Neural cell (in vitro differentiated cells): ENCODE measurements around the gene PLA2G1B. TPM values are rescaled to one million over a fixed set of nuclear protein-coding genes. Genes with fewer than 3 reads are reported as not detected.
"Not testable (repeated sequence)": the region's sequence is repeated elsewhere in the genome, so short reads cannot be mapped to it uniquely, and the experiment has no call there.

Source experiments
- H2AFZ ChIP-seq: fragments of 200-600, 300-800 bp; sonication (generic), shearing (Covaris generic); 2 replicates; pipeline ENCODE4 v1.6.0; 2014; ENCODE audit warnings: low read depth, mild to moderate bottlenecking, antibody characterized with exemption, low read length, moderate library complexity
- H3F3A ChIP-seq: fragments of 200-600 bp; shearing (Covaris generic); 2 replicates; pipeline ENCODE4 v1.6.1; 2016; ENCODE audit warnings: mild to moderate bottlenecking, moderate library complexity, mixed read lengths, antibody characterized with exemption, low read length; ENCODE audit not compliant: insufficient read depth, poor library complexity, severe bottlenecking
- H3K27ac ChIP-seq: fragments of 200-600, 300-800 bp; sonication (generic), shearing (Covaris generic); 2 replicates; pipeline ENCODE4 v1.5.1; 2014; ENCODE audit warnings: mild to moderate bottlenecking, low read length, moderate library complexity
- H3K27me3 ChIP-seq: fragments of 300-800, 200-600 bp; sonication (generic), shearing (Covaris generic); 2 replicates; pipeline ENCODE4 v1.6.0; 2014; ENCODE audit warnings: mild to moderate bottlenecking, low read depth, low read length, moderate library complexity; ENCODE audit not compliant: insufficient read depth
- H3K36me3 ChIP-seq: fragments of 300-800, 200-600 bp; sonication (generic), shearing (Covaris generic); 2 replicates; pipeline ENCODE4 v1.5.1; 2014; ENCODE audit warnings: mild to moderate bottlenecking, antibody characterized with exemption, low read length, moderate library complexity; ENCODE audit not compliant: insufficient read depth
- H3K4me2 ChIP-seq: fragments of 300-800, 200-600 bp; sonication (generic), shearing (Covaris generic); 2 replicates; pipeline ENCODE4 v1.6.0; 2014; ENCODE audit warnings: mild to moderate bottlenecking, low read length
- H3K4me3 ChIP-seq: fragments of 300-800, 200-600 bp; sonication (generic), shearing (Covaris generic); 2 replicates; pipeline ENCODE4 v1.5.1; 2014; ENCODE audit warnings: mild to moderate bottlenecking, low read length, moderate library complexity
- H3K79me2 ChIP-seq: fragments of 200-600 bp; shearing (Covaris generic); replicated peaks from 2 replicates; pipeline ENCODE4 v1.6.0; 2014; ENCODE audit warnings: mild to moderate bottlenecking, low read length, moderate library complexity; ENCODE audit not compliant: insufficient read depth
- H3K9ac ChIP-seq: fragments of 300-800, 200-600 bp; sonication (generic), shearing (Covaris generic); 2 replicates; pipeline ENCODE4 v1.6.1; 2016; ENCODE audit warnings: mild to moderate bottlenecking, low read length, mixed read lengths
- H3K9me2 ChIP-seq: fragments of 200-600 bp; shearing (Covaris generic); 2 replicates; pipeline ENCODE4 v1.6.1; 2016; ENCODE audit warnings: mild to moderate bottlenecking, low read length, mixed read lengths; ENCODE audit not compliant: insufficient read depth
- H3K9me3 ChIP-seq: fragments of 200-600, 300-800 bp; sonication (generic), shearing (Covaris generic); 2 replicates; pipeline ENCODE4 v1.6.1; 2016; ENCODE audit warnings: mild to moderate bottlenecking, mixed run types, low read length, moderate library complexity, mixed read lengths
- H4K20me1 ChIP-seq: fragments of 200-600 bp; shearing (Covaris generic); 2 replicates; pipeline ENCODE4 v1.6.1; 2016; ENCODE audit warnings: mild to moderate bottlenecking, mixed run types; ENCODE audit not compliant: insufficient read depth
- CTCF ChIP-seq: fragments of 450-650 bp; IDR thresholded peaks from 2 replicates; pipeline ENCODE4 v1.5.1; 2014; ENCODE audit warnings: antibody characterized with exemption, mild to moderate bottlenecking, moderate library complexity; ENCODE audit not compliant: poor library complexity, severe bottlenecking
- EP300 ChIP-seq: fragments of 450-650 bp; conservative IDR thresholded peaks from 2 replicates; pipeline ENCODE4 v1.6.1; 2014; ENCODE audit warnings: antibody characterized with exemption, mild to moderate bottlenecking, moderate library complexity; ENCODE audit not compliant: poor library complexity, severe bottlenecking
- EZH2 ChIP-seq: fragments of 200-600, 300-800 bp; shearing (Covaris generic), sonication (generic); IDR thresholded peaks from 2 replicates; pipeline ENCODE4 v1.6.1; 2014; ENCODE audit warnings: antibody characterized with exemption, low read length, borderline replicate concordance, mild to moderate bottlenecking; ENCODE audit not compliant: insufficient read depth, poor library complexity, severe bottlenecking
- MXI1 ChIP-seq: fragments of 450-650 bp; conservative IDR thresholded peaks from 2 replicates; pipeline ENCODE4 v1.6.1; 2014; ENCODE audit warnings: antibody characterized with exemption, mild to moderate bottlenecking; ENCODE audit not compliant: poor library complexity, severe bottlenecking
- POLR2AphosphoS5 ChIP-seq: IDR thresholded peaks from 2 replicates; pipeline ENCODE4 v1.6.1; 2012
- RAD21 ChIP-seq: fragments of 450-650 bp; conservative IDR thresholded peaks from 2 replicates; pipeline ENCODE4 v1.6.1; 2014; ENCODE audit warnings: antibody characterized with exemption, mild to moderate bottlenecking, moderate library complexity
- REST ChIP-seq: IDR thresholded peaks from 2 replicates; pipeline ENCODE4 v1.6.1; 2012; ENCODE audit warnings: borderline replicate concordance
- SMC3 ChIP-seq: fragments of 450-650 bp; conservative IDR thresholded peaks from 2 replicates; pipeline ENCODE4 v1.6.1; 2014; ENCODE audit warnings: antibody characterized with exemption, mild to moderate bottlenecking, moderate library complexity; ENCODE audit not compliant: poor library complexity
- TAF1 ChIP-seq: IDR thresholded peaks from 2 replicates; pipeline ENCODE4 v1.6.1; 2012; ENCODE audit warnings: low read depth
- polyA plus RNA-seq: library from polyadenylated mRNA; depleted of rRNA; stranded (reverse); fragments of >200 nt; gene quantifications from 2 replicates; pipeline ENCODE4 v1.2.3, GENCODE V29; 2014

PLA2G1B gene
- polyA plus RNA-seq, 1 donor from 2014 or later: not detected

GRCh38 chr12:120339256-120339655 is 11.7 kb upstream of the PLA2G1B start:
- Histone ChIP-seq H3K4me3 (no peak overlapping the region), H3K9ac (no peak overlapping the region), H2AFZ (no peak overlapping the region), H3K27me3 (no peaks in the 10 kb centered on the region), H3K9me2 (no peaks in the 10 kb centered on the region), H3F3A (no peaks in the 10 kb centered on the region), H4K20me1 (no peaks in the 10 kb centered on the region), H3K4me2 (no peak overlapping the region), H3K27ac (no peak overlapping the region), H3K9me3 (peaks cover 4% of the 10 kb centered on the region), H3K36me3 (no peaks in the 10 kb centered on the region), H3K79me2 (no peaks in the 10 kb centered on the region)
- TF ChIP-seq CTCF (no peak), EZH2 (no peak), SMC3 (no peak), MXI1 (no peak), TAF1 (no peak), RAD21 (no peak), POLR2AphosphoS5 (no peak), EP300 (no peak), REST (no peak)

GRCh38 chr12:120337730-120338129 is 10.2 kb upstream of the PLA2G1B start:
- Histone ChIP-seq H2AFZ (no peak overlapping the region), H3K27ac (no peak overlapping the region), H3K9me3 (peaks cover 4% of the 10 kb centered on the region), H3K9ac (no peak overlapping the region), H3K79me2 (no peaks in the 10 kb centered on the region), H3F3A (no peaks in the 10 kb centered on the region), H3K27me3 (no peaks in the 10 kb centered on the region), H3K4me2 (no peak overlapping the region), H4K20me1 (no peaks in the 10 kb centered on the region), H3K4me3 (no peak overlapping the region), H3K36me3 (no peaks in the 10 kb centered on the region), H3K9me2 (no peaks in the 10 kb centered on the region)
- TF ChIP-seq RAD21 (no peak), CTCF (no peak), POLR2AphosphoS5 (no peak), REST (no peak), TAF1 (no peak), MXI1 (no peak), SMC3 (no peak), EZH2 (no peak), EP300 (no peak)

GRCh38 chr12:120336392-120336791 is 8.8 kb upstream of the PLA2G1B start:
- H4K20me1 ChIP-seq, H2AFZ ChIP-seq, H3K9me2 ChIP-seq, H3K36me3 ChIP-seq, H3K79me2 ChIP-seq, H3K9ac ChIP-seq, H3K27ac ChIP-seq, H3K9me3 ChIP-seq, H3K4me3 ChIP-seq, H3K4me2 ChIP-seq, H3F3A ChIP-seq, H3K27me3 ChIP-seq: not testable (repeated sequence)
